A549 (cell line): ENCODE data around the gene PRDM10. TPM values are rescaled to one million over a fixed set of nuclear protein-coding genes. Genes with fewer than 3 reads are reported as not detected.

Source experiments
- ATAC-seq, 2 experiments: fragments of 200-7000 bp in 1 of 2; fragments of >200 bp in 1 of 2; cut with Nextera tagmentation in 1 of 2; cut with Tn5 transposase in 1 of 2; 3 replicates each; pipeline versions ENCODE4 v1.8.0 to v1.9.1; 2018 to 2020; ENCODE audit warnings: mild to moderate bottlenecking in 1 of 2, moderate library complexity in 1 of 2
- CTCF ChIA-PET: fragments of 300-600 bp; sonication (Branson Sonifier 250); formaldehyde crosslinking; extraction: SDS; loops from one replicate; lab custom pipeline; 2021; ENCODE audit warnings: antibody characterized with exemption, inconsistent platforms; lab: Yijun Ruan, JAX
- POLR2A ChIA-PET: fragments of 350-600 bp; formaldehyde crosslinking; extraction: SDS; loops from one replicate; lab custom pipeline; 2021; ENCODE audit warnings: antibody characterized with exemption, inconsistent platforms; lab: Yijun Ruan, JAX
- DNase-seq, 2 experiments: peaks; one replicate each; pipeline versions ENCODE4 v3.0.0 to v3.0.0-alpha.2; 2011 to 2016; ENCODE audit warnings: low read depth in 1 of 2, low spot score in 1 of 2
- FAIRE-seq: peaks from 2 replicates; lab custom pipeline; 2011; peaks lifted over from hg19 to GRCh38; lab: Jason Lieb, UNC
- H3K27ac ChIP-seq, 2 experiments: fragments of >200 bp; sonication (Bioruptor Twin); formaldehyde crosslinking; 3 replicates each; pipeline ENCODE4 v1.5.1; 2016 to 2017
- H3K4me1 ChIP-seq: fragments of >200 bp; sonication (Bioruptor Twin); formaldehyde crosslinking; 3 replicates; pipeline ENCODE4 v1.6.1; 2016
- H3K4me2 ChIP-seq: fragments of >200 bp; sonication (Bioruptor Twin); formaldehyde crosslinking; 3 replicates; pipeline ENCODE4 v1.6.1; 2016
- H3K4me3 ChIP-seq: fragments of >200 bp; sonication (Bioruptor Twin); formaldehyde crosslinking; 3 replicates; pipeline ENCODE4 v1.5.1; 2016
- H3K9me3 ChIP-seq: fragments of >200 bp; sonication (Bioruptor Twin); formaldehyde crosslinking; 3 replicates; pipeline ENCODE4 v1.6.1; 2016
- CBX2 ChIP-seq: fragments of 200-600 bp; sonication (generic); IDR thresholded peaks from 2 replicates; pipeline ENCODE4 v1.6.1; 2016; ENCODE audit warnings: low read depth, mild to moderate bottlenecking, borderline replicate concordance
- CBX8 ChIP-seq: fragments of 200-600 bp; sonication (generic); IDR thresholded peaks from 2 replicates; pipeline ENCODE4 v1.6.1; 2016
- EHMT2 ChIP-seq: fragments of 200-600 bp; sonication (generic); IDR thresholded peaks from 2 replicates; pipeline ENCODE4 v1.6.1; 2016; ENCODE audit warnings: antibody characterized with exemption, low read depth, mild to moderate bottlenecking, moderate library complexity
- ESRRA ChIP-seq: fragments of 150-350 bp; IDR thresholded peaks from 2 replicates; pipeline ENCODE4 v1.6.1; 2014; ENCODE audit warnings: mild to moderate bottlenecking, low read length, borderline replicate concordance
- HDAC2 ChIP-seq: fragments of 200-600 bp; sonication (generic); IDR thresholded peaks from 2 replicates; pipeline ENCODE4 v1.6.1; 2016
- HEYL ChIP-seq: fragments of 250-450 bp; sonication (Bioruptor Pico); IDR thresholded peaks from 2 replicates; pipeline ENCODE4 v1.8.0; 2021; ENCODE audit warnings: mild to moderate bottlenecking, moderate library complexity
- JUN ChIP-seq, 2 experiments: fragments of >200 bp; sonication (Bioruptor Twin); formaldehyde crosslinking; IDR thresholded peaks; 2 replicates in 1 of 2; 3 replicates in 1 of 2; pipeline ENCODE4 v1.6.1; 2016 to 2017
- KDM5A ChIP-seq: fragments of 200-600 bp; sonication (generic); IDR thresholded peaks from 2 replicates; pipeline ENCODE4 v1.6.1; 2016; ENCODE audit warnings: antibody characterized with exemption, mild to moderate bottlenecking
- MAFK ChIP-seq: fragments of 450-650 bp; IDR thresholded peaks from 2 replicates; pipeline ENCODE4 v1.6.1; 2014; ENCODE audit not compliant: partially characterized antibody
- MYC ChIP-seq: IDR thresholded peaks from 2 replicates; pipeline ENCODE4 v1.6.1; 2012; ENCODE audit warnings: mild to moderate bottlenecking, inconsistent platforms, low read length, improper control_type of control experiment, borderline replicate concordance
- NFE2L2 ChIP-seq: fragments of 150-350 bp; conservative IDR thresholded peaks from 2 replicates; pipeline ENCODE4 v1.6.1; 2014; ENCODE audit warnings: low read length
- NR3C1 ChIP-seq: fragments of >200 bp; sonication (Bioruptor Twin); formaldehyde crosslinking; IDR thresholded peaks from 3 replicates; pipeline ENCODE4 v1.6.1; 2017
- POLR2A ChIP-seq: IDR thresholded peaks from 2 replicates; pipeline ENCODE4 v1.6.1; 2012; ENCODE audit warnings: mild to moderate bottlenecking, low read length
- RAD21 ChIP-seq, 2 experiments: fragments of >200 bp in 1 of 2; sonication (Bioruptor Twin) in 1 of 2; formaldehyde crosslinking in 1 of 2; IDR thresholded peaks in 1 of 2; conservative IDR thresholded peaks in 1 of 2; 2 replicates in 1 of 2; 3 replicates in 1 of 2; pipeline ENCODE4 v1.6.1; 2012 to 2018; ENCODE audit warnings: inconsistent platforms in 1 of 2
- RARB ChIP-seq: fragments of 250-450 bp; sonication (Bioruptor Pico); IDR thresholded peaks from 2 replicates; pipeline ENCODE4 v1.8.0; 2021; ENCODE audit warnings: mild to moderate bottlenecking, moderate library complexity
- RFX5 ChIP-seq: fragments of 450-650 bp; IDR thresholded peaks from 2 replicates; pipeline ENCODE4 v1.7.1; 2014; ENCODE audit warnings: antibody characterized with exemption, mild to moderate bottlenecking, moderate library complexity
- SMC3 ChIP-seq: fragments of >200 bp; sonication (Bioruptor Twin); formaldehyde crosslinking; IDR thresholded peaks from 3 replicates; pipeline ENCODE4 v1.6.1; 2018; ENCODE audit warnings: inconsistent platforms
- ZC3H11A ChIP-seq: fragments of 450-650 bp; IDR thresholded peaks from 2 replicates; pipeline ENCODE4 v1.6.1; 2014; ENCODE audit warnings: antibody characterized with exemption, mild to moderate bottlenecking
- ZSCAN20 ChIP-seq: fragments of 250-450 bp; sonication (Bioruptor Pico); IDR thresholded peaks from 2 replicates; pipeline ENCODE4 v1.8.0; 2022; ENCODE audit warnings: mild to moderate bottlenecking, moderate library complexity
- WGBS: methylation state at CpG from one replicate; pipeline ENCODE4 v1.1.6; 2017; ENCODE audit errors: missing lambda C conversion rate; 5-methylcytosine and 5-hydroxymethylcytosine counted together
- polyA plus RNA-seq, 4 experiments: library from polyadenylated mRNA; depleted of rRNA in 3 of 4; stranded (reverse); fragments of >200 nt; fragmentation: RNase III in 1 of 4; extraction: RNeasy Plus Mini Kit Qiagen cat#74134 plus additional on column Dnase treatment in 1 of 4; gene quantifications; 2 replicates in 3 of 4; 3 replicates in 1 of 4; pipeline ENCODE4 v1.2.3, GENCODE V29; 2011 to 2017
- TF ChIP-seq, protein P1 (sequence below): fragments of 450-650 bp; IDR thresholded peaks from 2 replicates; pipeline ENCODE4 v1.6.1; 2014; ENCODE audit warnings: antibody characterized with exemption
- TF ChIP-seq, protein P2 (sequence below): fragments of >200 bp; sonication (Bioruptor Twin); formaldehyde crosslinking; IDR thresholded peaks from 3 replicates; pipeline ENCODE4 v1.6.1; 2016
- TF ChIP-seq, protein P3 (sequence below): IDR thresholded peaks from 2 replicates; pipeline ENCODE4 v1.6.1; 2012; ENCODE audit warnings: low read depth, borderline replicate concordance
- TF ChIP-seq, protein P4 (sequence below): fragments of >200 bp; sonication (Bioruptor Twin); formaldehyde crosslinking; IDR thresholded peaks from 2 replicates; pipeline ENCODE4 v1.6.1; 2016
- TF ChIP-seq, protein P5 (sequence below): fragments of 200-600 bp; sonication (generic); IDR thresholded peaks from 2 replicates; pipeline ENCODE4 v1.6.1; 2016; ENCODE audit warnings: antibody characterized with exemption, mild to moderate bottlenecking, moderate library complexity

Gene PRDM10
- polyA plus RNA-seq, 2 of the 4 experiments (the other 2 are of a cell fraction), result 3.1 to 4.0 TPM

DNA sequence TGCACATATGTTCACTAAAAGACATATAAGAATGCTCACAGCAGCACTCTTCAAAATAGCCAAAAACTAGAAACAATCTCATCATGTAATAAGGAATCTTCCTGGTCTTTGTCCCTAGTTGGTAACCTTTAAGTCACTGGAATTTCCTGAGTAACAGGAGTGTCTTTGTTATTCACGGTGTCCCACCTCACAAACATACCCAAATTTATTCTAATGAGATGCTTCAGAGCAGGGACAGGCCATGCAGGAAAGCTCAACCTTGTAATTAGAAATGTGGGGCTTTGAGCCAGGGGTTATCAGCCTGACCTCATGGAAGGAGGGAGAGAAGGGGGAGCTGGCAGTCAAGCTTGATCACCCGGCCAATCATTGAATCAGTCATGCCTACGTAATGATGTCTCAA is 66.9 kb downstream of the PRDM10 start:
- ATAC-seq, result no peak

DNA sequence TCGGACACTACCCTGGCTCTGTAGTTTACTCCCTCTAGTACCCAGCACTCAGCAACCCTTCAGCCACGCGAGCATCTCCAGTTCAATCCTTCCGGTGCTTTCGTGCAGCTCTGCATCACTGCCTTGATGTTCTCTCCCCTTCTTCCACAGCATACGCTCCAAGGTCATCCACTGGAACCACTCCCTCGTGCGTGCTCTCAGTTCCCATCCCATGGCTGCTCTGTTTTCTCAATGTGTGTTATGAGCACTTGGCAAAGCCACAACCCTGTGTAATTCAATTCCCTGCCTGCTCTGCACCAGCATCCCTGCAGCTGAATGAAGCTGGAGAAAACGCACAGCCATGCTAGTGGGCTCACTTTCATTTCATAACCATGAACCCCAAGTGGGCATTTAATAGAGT is 68.7 kb downstream of the PRDM10 start:
- 92% methylated on average over 9 of the region's 9 CpGs for WGBS
- no peak for FAIRE-seq
- no peak for DNase-seq
- Histone ChIP-seq H3K9me3 (no peaks in the 10 kb centered on the region), H3K4me2 (no peak overlapping the region), H3K27ac (no peak overlapping the region), H3K4me3 (no peak overlapping the region), H3K4me1 (no peaks in the 10 kb centered on the region)
- ChIA-PET CTCF (interaction anchor here (0.6 to 1.3 kb wide), 4 partner anchors 12 to 197 kb away, joined by 3 to 4 read pairs (median 3); no protein-coding TSS in a partner anchor), POLR2A (no interaction called here)
- TF ChIP-seq NFE2L2 (no peak), ESRRA (no peak), RARB (CRISPR knock-in tag) (no peak), MYC (no peak), JUN (IDR thresholded peaks at IDR 0.05) (no peak), HDAC2 (no peak), ZC3H11A (no peak), SMC3 (no peak), RAD21 (conservative IDR thresholded peaks at IDR 0.05 in 1 of 2, IDR thresholded peaks at IDR 0.05 in 1 of 2) (no peak), MAFK (no peak)
- TF ChIP-seq, protein P1, sequence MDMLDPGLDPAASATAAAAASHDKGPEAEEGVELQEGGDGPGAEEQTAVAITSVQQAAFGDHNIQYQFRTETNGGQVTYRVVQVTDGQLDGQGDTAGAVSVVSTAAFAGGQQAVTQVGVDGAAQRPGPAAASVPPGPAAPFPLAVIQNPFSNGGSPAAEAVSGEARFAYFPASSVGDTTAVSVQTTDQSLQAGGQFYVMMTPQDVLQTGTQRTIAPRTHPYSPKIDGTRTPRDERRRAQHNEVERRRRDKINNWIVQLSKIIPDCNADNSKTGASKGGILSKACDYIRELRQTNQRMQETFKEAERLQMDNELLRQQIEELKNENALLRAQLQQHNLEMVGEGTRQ, result no peak
- TF ChIP-seq, protein P2, sequence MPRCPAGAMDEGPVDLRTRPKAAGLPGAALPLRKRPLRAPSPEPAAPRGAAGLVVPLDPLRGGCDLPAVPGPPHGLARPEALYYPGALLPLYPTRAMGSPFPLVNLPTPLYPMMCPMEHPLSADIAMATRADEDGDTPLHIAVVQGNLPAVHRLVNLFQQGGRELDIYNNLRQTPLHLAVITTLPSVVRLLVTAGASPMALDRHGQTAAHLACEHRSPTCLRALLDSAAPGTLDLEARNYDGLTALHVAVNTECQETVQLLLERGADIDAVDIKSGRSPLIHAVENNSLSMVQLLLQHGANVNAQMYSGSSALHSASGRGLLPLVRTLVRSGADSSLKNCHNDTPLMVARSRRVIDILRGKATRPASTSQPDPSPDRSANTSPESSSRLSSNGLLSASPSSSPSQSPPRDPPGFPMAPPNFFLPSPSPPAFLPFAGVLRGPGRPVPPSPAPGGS, result no peak
- TF ChIP-seq, protein P3, sequence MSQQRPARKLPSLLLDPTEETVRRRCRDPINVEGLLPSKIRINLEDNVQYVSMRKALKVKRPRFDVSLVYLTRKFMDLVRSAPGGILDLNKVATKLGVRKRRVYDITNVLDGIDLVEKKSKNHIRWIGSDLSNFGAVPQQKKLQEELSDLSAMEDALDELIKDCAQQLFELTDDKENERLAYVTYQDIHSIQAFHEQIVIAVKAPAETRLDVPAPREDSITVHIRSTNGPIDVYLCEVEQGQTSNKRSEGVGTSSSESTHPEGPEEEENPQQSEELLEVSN, result no peak
- TF ChIP-seq, protein P4, sequence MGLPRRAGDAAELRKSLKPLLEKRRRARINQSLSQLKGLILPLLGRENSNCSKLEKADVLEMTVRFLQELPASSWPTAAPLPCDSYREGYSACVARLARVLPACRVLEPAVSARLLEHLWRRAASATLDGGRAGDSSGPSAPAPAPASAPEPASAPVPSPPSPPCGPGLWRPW, result no peak
- no peak for ATAC-seq

More for the DNA sequence above, 66.9 kb downstream of the PRDM10 start:
- FAIRE-seq (no peak), DNase-seq (no peak)
- Histone ChIP-seq H3K9me3 (no peaks in the 10 kb centered on the region), H3K27ac (no peak overlapping the region), H3K4me3 (no peak overlapping the region), H3K4me1 (no peaks in the 10 kb centered on the region), H3K4me2 (no peak overlapping the region)
- ChIA-PET POLR2A (no interaction called here), CTCF (interaction anchor here (0.6 to 1.5 kb wide), 4 partner anchors 11 to 196 kb away, joined by 3 to 4 read pairs (median 4); no protein-coding TSS in a partner anchor)
- TF ChIP-seq MYC, result no peak
- no peak for TF ChIP-seq RFX5
- TF ChIP-seq CBX2, result no peak
- TF ChIP-seq, protein P5, sequence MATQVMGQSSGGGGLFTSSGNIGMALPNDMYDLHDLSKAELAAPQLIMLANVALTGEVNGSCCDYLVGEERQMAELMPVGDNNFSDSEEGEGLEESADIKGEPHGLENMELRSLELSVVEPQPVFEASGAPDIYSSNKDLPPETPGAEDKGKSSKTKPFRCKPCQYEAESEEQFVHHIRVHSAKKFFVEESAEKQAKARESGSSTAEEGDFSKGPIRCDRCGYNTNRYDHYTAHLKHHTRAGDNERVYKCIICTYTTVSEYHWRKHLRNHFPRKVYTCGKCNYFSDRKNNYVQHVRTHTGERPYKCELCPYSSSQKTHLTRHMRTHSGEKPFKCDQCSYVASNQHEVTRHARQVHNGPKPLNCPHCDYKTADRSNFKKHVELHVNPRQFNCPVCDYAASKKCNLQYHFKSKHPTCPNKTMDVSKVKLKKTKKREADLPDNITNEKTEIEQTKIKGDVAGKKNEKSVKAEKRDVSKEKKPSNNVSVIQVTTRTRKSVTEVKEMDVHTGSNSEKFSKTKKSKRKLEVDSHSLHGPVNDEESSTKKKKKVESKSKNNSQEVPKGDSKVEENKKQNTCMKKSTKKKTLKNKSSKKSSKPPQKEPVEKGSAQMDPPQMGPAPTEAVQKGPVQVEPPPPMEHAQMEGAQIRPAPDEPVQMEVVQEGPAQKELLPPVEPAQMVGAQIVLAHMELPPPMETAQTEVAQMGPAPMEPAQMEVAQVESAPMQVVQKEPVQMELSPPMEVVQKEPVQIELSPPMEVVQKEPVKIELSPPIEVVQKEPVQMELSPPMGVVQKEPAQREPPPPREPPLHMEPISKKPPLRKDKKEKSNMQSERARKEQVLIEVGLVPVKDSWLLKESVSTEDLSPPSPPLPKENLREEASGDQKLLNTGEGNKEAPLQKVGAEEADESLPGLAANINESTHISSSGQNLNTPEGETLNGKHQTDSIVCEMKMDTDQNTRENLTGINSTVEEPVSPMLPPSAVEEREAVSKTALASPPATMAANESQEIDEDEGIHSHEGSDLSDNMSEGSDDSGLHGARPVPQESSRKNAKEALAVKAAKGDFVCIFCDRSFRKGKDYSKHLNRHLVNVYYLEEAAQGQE, result no peak
- 82% methylated on average over 3 of the region's 3 CpGs for WGBS

DNA sequence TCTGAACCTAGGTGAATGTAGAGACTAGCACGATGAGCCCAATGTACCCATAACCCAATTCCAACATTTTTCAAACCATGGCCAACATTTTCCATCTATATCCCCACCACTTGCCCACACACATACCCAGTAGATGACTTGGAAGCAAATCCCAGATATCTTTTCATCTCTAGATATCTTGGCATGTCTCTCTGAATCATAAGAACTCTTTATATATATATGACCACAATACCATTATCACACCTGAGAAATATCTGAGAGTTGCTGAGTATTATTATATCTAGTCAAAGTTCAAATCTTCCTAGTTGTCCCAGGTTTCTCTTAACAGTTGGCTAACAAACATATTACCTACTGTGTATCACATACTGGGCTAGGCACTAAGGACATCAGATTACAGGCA is 69.4 kb downstream of the PRDM10 start:
- no peak overlapping the region for H3K4me3 ChIP-seq
- ATAC-seq, result no peak
- no peak for FAIRE-seq
- ChIA-PET CTCF (interaction anchor here (1.5 kb wide), 2 partner anchors 191 to 199 kb away, joined by 3 to 5 read pairs; no protein-coding TSS in a partner anchor), POLR2A (no interaction called here)
- H3K4me2 ChIP-seq, result no peak overlapping the region
- 92% methylated on average over 1 of the region's 1 CpG for WGBS
- no peak for DNase-seq
- no peaks in the 10 kb centered on the region for H3K4me1 ChIP-seq
- no peaks in the 10 kb centered on the region for H3K9me3 ChIP-seq
- no peak overlapping the region for H3K27ac ChIP-seq
- TF ChIP-seq MYC (no peak), NFE2L2 (no peak), EHMT2 (no peak), RFX5 (no peak), CBX8 (no peak), NR3C1 (no peak), POLR2A (no peak), ZSCAN20 (CRISPR knock-in tag) (no peak), HEYL (CRISPR knock-in tag) (no peak), HDAC2 (no peak), KDM5A (no peak)
- TF ChIP-seq, protein P3, result no peak
- TF ChIP-seq, protein P2, result no peak
